ENCODE results near the gene AQP9.
"Not testable (repeated sequence)": the region's sequence is repeated elsewhere in the genome, so short reads cannot be mapped to it uniquely, and the experiment has no call there.

AQP9 gene

GRCh38 chr15:58201516-58201915 is 63.3 kb downstream of the AQP9 start:
- H3K4me3 ChIP-seq (ENCODE audit: low read length in 2 of 2): no peak overlapping the region
- H3K27ac ChIP-seq (ENCODE audit: low read depth in 2 of 2, low read length in 2 of 2): no peak overlapping the region
- no peaks in the 10 kb centered on the region for H3K36me3 ChIP-seq (ENCODE audit: control insufficient read depth in 2 of 2, insufficient read depth in 2 of 2, low read length in 2 of 2)
- H3K4me1 ChIP-seq (ENCODE audit: control insufficient read depth in 2 of 2, insufficient read depth in 2 of 2, low read length in 2 of 2): no peaks in the 10 kb centered on the region
- no peaks in the 10 kb centered on the region for H3K27me3 ChIP-seq (ENCODE audit: control insufficient read depth in 2 of 2, insufficient read depth in 2 of 2, low read length in 2 of 2)
- no peaks in the 10 kb centered on the region for H3K9me3 ChIP-seq (ENCODE audit: control insufficient read depth in 2 of 2, low read length in 2 of 2)
- H3K9ac ChIP-seq (ENCODE audit: low read depth in 1 of 2, low read length in 2 of 2): no peak overlapping the region

GRCh38 chr15:58203537-58203936 is 65.4 kb downstream of the AQP9 start:
- no peak overlapping the region for H3K4me3 ChIP-seq (ENCODE audit: low read length in 2 of 2)
- H3K9ac ChIP-seq (ENCODE audit: low read depth in 1 of 2, low read length in 2 of 2): no peak overlapping the region
- H3K27ac ChIP-seq (ENCODE audit: low read depth in 2 of 2, low read length in 2 of 2): no peak overlapping the region
- H3K4me1 ChIP-seq (ENCODE audit: control insufficient read depth in 2 of 2, insufficient read depth in 2 of 2, low read length in 2 of 2): no peaks in the 10 kb centered on the region
- no peaks in the 10 kb centered on the region for H3K9me3 ChIP-seq (ENCODE audit: control insufficient read depth in 2 of 2, low read length in 2 of 2)
- H3K27me3 ChIP-seq (ENCODE audit: control insufficient read depth in 2 of 2, insufficient read depth in 2 of 2, low read length in 2 of 2): no peaks in the 10 kb centered on the region
- H3K36me3 ChIP-seq (ENCODE audit: control insufficient read depth in 2 of 2, insufficient read depth in 2 of 2, low read length in 2 of 2): no peaks in the 10 kb centered on the region

DNA sequence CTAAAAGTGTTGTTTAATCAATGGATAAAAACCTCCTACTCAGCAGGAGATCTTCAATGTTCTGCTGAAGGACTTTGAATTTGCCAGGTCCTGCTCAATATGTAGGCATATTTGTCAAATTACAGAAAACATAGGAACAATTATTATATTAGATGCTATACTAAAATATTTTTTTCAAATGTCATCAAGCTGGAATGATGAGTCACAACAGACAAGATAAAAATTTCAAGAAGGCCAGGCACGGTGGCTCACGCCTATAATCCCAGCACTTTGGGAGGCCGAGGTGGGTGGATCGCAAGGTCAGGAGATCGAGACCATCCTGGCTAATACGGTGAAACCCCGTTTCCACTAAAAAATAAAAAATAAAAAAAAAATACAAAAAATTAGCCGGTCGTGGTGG is 68.0 kb downstream of the AQP9 start:
- Histone ChIP-seq H3K27me3 (ENCODE audit: control insufficient read depth in 2 of 2, insufficient read depth in 2 of 2, low read length in 2 of 2) (no peaks in the 10 kb centered on the region), H3K4me3 (ENCODE audit: low read length in 2 of 2) (no peak overlapping the region), H3K27ac (ENCODE audit: low read depth in 2 of 2, low read length in 2 of 2) (no peak overlapping the region), H3K9ac (ENCODE audit: low read depth in 1 of 2, low read length in 2 of 2) (no peak overlapping the region), H3K36me3 (ENCODE audit: control insufficient read depth in 2 of 2, insufficient read depth in 2 of 2, low read length in 2 of 2) (no peaks in the 10 kb centered on the region), H3K4me1 (ENCODE audit: control insufficient read depth in 2 of 2, insufficient read depth in 2 of 2, low read length in 2 of 2) (no peaks in the 10 kb centered on the region), H3K9me3 (ENCODE audit: control insufficient read depth in 2 of 2, low read length in 2 of 2) (no peaks in the 10 kb centered on the region)

- H3K4me1 ChIP-seq (ENCODE audit: control insufficient read depth in 2 of 2, insufficient read depth in 2 of 2, low read length in 2 of 2); H3K27ac ChIP-seq (ENCODE audit: low read depth in 2 of 2, low read length in 2 of 2): not testable (repeated sequence)
These were observed 70.0 kb downstream of the AQP9 start for GRCh38 chr15:58208217-58208616.

DNA sequence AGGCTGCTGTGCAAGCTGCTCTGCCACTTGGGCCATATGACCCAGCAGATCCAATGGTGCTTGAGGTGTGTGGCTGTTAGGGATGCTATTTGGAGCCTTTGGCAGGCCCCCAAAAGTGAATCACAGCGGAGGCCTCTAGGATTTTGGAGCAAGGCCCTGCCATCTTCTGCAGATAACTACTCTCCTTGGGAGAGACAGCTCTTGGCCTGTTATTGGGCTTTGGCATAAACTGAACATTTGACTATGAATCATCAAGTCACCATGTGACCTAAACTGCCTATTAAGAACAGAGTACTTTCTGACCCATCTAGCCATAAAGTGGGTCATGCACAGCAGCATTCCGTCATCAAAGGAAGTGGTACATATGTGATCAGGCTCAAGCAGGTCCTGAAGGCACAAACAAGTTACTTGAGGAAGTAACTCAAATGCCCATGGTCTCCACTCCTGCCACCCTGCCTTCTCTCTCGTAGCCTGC is 70.9 kb downstream of the AQP9 start:
- not testable (repeated sequence) for H3K27ac ChIP-seq (ENCODE audit: low read depth in 2 of 2, low read length in 2 of 2); H3K4me3 ChIP-seq (ENCODE audit: low read length in 2 of 2)

More at GRCh38 chr15:58208217-58208616, 70.0 kb downstream of the AQP9 start:
- H3K36me3 ChIP-seq (ENCODE audit: control insufficient read depth in 2 of 2, insufficient read depth in 2 of 2, low read length in 2 of 2); H3K9me3 ChIP-seq (ENCODE audit: control insufficient read depth in 2 of 2, low read length in 2 of 2); H3K4me3 ChIP-seq (ENCODE audit: low read length in 2 of 2); H3K9ac ChIP-seq (ENCODE audit: low read depth in 1 of 2, low read length in 2 of 2); H3K27me3 ChIP-seq (ENCODE audit: control insufficient read depth in 2 of 2, insufficient read depth in 2 of 2, low read length in 2 of 2): not testable (repeated sequence)

DNA sequence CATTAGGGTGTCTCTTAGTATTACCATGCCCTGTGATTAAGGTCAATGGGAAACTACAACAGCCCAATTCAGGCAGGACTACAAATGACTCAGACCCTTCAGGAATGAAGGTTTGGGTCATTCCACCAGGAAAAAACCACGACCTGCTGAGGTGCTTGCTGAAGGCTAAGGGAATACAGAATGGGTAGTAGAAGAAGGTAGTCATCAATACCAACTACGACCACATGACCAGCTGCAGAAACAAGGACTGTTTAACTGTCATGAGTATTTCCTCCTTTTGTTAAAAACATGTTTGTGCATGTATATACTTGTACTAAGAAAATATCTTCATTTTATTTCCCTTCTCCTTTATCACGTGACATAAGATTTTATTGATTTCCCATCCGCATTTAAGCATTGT is 71.8 kb downstream of the AQP9 start:
- not testable (repeated sequence) for H3K9ac ChIP-seq (ENCODE audit: low read depth in 1 of 2, low read length in 2 of 2); H3K27ac ChIP-seq (ENCODE audit: low read depth in 2 of 2, low read length in 2 of 2); H3K36me3 ChIP-seq (ENCODE audit: control insufficient read depth in 2 of 2, insufficient read depth in 2 of 2, low read length in 2 of 2); H3K4me3 ChIP-seq (ENCODE audit: low read length in 2 of 2); H3K9me3 ChIP-seq (ENCODE audit: control insufficient read depth in 2 of 2, low read length in 2 of 2); H3K4me1 ChIP-seq (ENCODE audit: control insufficient read depth in 2 of 2, insufficient read depth in 2 of 2, low read length in 2 of 2); H3K27me3 ChIP-seq (ENCODE audit: control insufficient read depth in 2 of 2, insufficient read depth in 2 of 2, low read length in 2 of 2)

More for the DNA sequence above, 70.9 kb downstream of the AQP9 start:
- not testable (repeated sequence) for H3K36me3 ChIP-seq (ENCODE audit: control insufficient read depth in 2 of 2, insufficient read depth in 2 of 2, low read length in 2 of 2); H3K9me3 ChIP-seq (ENCODE audit: control insufficient read depth in 2 of 2, low read length in 2 of 2); H3K27me3 ChIP-seq (ENCODE audit: control insufficient read depth in 2 of 2, insufficient read depth in 2 of 2, low read length in 2 of 2); H3K4me1 ChIP-seq (ENCODE audit: control insufficient read depth in 2 of 2, insufficient read depth in 2 of 2, low read length in 2 of 2); H3K9ac ChIP-seq (ENCODE audit: low read depth in 1 of 2, low read length in 2 of 2)

DNA sequence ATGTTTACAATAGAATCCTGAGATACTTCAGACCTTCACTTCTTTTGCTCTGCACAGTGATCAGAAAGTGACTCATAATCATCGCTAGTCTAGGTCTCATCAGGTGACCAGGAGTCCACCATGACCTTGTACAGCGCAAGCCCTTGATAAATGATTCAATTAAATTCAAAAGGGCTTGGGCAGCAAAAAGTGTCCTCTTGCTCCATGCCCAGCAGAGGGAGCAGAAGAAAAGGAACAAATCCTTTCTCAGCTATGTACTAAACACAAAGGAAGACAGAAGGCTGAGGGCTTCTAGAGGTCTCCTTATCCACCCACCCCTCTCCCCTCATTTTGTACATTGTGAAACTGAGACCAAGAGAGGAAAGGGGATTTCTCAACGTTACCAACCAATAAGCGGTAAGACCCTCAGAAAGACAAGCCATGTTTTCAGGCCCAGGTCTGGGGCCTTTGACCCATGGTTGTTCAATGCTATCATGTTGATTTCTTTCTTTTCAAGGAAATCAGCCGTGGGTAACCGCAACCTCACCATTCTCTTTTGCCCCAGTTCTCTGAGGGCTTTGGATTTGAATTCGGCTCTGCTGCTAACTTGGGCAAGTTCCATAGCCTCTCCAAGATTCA is 74.8 kb downstream of the AQP9 start:
- Histone ChIP-seq H3K9me3 (ENCODE audit: control insufficient read depth in 2 of 2, low read length in 2 of 2) (no peaks in the 10 kb centered on the region), H3K9ac (ENCODE audit: low read depth in 1 of 2, low read length in 2 of 2) (no peak overlapping the region), H3K36me3 (ENCODE audit: control insufficient read depth in 2 of 2, insufficient read depth in 2 of 2, low read length in 2 of 2) (no peaks in the 10 kb centered on the region), H3K27ac (ENCODE audit: low read depth in 2 of 2, low read length in 2 of 2) (no peak overlapping the region), H3K4me3 (ENCODE audit: low read length in 2 of 2) (no peak overlapping the region), H3K27me3 (ENCODE audit: control insufficient read depth in 2 of 2, insufficient read depth in 2 of 2, low read length in 2 of 2) (no peaks in the 10 kb centered on the region), H3K4me1 (ENCODE audit: control insufficient read depth in 2 of 2, insufficient read depth in 2 of 2, low read length in 2 of 2) (no peaks in the 10 kb centered on the region)

DNA sequence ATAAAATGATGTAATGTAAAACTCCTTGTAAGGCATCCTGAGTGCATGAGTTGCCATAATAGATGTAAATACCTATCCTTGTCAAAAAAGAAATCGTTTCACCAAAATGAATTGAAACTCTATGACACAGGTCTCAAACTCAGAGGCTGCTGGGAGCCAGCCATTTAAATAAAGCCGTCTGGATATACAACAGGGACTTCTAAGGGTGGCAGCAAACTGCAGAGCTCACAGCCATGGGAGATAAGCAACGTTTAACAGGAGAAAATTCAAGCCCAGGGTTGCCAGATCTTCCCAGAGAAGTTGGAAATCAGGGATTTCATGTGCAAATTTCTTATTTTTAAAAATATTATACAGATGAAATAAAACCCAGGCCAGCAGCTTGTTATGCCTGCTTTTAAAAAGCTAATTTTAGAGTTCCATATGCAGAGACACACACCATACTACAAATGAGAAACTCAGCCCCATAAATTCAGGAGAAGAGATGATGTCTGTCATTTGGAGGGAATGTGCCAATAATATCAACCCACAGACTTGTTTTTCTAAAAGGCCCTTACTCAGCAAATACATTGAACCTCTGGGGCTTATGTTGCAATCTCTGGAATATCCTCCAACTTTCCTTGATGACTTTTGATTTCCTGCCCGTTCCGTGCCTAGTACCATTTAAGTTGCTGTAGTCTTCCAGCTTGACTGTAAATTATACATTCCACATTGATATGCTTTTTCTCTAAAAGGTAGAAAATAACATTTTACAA is 75.6 kb downstream of the AQP9 start:
- no peaks in the 10 kb centered on the region for H3K4me1 ChIP-seq (ENCODE audit: control insufficient read depth in 2 of 2, insufficient read depth in 2 of 2, low read length in 2 of 2)

DNA sequence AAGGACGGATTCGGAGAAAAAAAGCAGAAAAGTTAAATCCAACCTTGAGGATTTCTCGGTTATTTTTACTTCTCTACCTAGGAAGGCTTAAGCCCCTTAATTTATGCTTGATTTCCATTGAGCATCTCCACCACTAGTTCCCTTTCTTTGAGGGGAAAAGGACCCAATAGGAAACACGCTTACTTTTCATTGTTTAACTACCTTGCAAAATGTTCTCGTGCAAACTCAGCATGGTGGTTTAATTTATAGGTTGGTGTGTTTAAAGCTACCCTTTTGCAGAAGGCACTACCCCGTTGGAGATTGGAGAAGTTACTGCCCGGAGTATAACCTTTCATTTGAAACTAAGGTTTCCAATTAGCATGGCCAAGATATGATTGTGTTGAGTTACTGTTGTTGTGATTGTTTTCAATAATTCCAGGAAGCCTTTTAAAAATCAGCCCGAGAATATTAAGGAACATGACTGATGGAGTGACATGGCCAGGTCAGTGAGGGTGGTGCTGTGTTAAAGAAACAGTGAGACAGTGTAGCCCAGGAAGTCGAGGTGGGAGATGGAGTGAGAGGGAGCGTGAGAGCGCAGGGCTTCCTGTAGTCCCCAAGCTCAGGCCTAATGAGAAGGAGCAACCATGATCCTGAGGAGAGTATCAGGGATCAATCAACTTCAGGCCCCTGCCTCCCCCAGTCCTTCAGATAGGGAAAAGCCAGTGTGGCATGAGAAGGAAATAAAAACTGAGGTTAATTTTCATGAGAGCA is 76.6 kb downstream of the AQP9 start:
- no peaks in the 10 kb centered on the region for H3K27me3 ChIP-seq (ENCODE audit: control insufficient read depth in 2 of 2, insufficient read depth in 2 of 2, low read length in 2 of 2)
- no peaks in the 10 kb centered on the region for H3K4me1 ChIP-seq (ENCODE audit: control insufficient read depth in 2 of 2, insufficient read depth in 2 of 2, low read length in 2 of 2)
- no peaks in the 10 kb centered on the region for H3K36me3 ChIP-seq (ENCODE audit: control insufficient read depth in 2 of 2, insufficient read depth in 2 of 2, low read length in 2 of 2)
- no peak overlapping the region for H3K9ac ChIP-seq (ENCODE audit: low read depth in 1 of 2, low read length in 2 of 2)
- H3K9me3 ChIP-seq (ENCODE audit: control insufficient read depth in 2 of 2, low read length in 2 of 2): no peaks in the 10 kb centered on the region
- no peak overlapping the region for H3K4me3 ChIP-seq (ENCODE audit: low read length in 2 of 2)
- H3K27ac ChIP-seq (ENCODE audit: low read depth in 2 of 2, low read length in 2 of 2): no peak overlapping the region

More for the DNA sequence above, 75.6 kb downstream of the AQP9 start:
- Histone ChIP-seq H3K4me3 (ENCODE audit: low read length in 2 of 2) (no peak overlapping the region), H3K27ac (ENCODE audit: low read depth in 2 of 2, low read length in 2 of 2) (no peak overlapping the region), H3K9ac (ENCODE audit: low read depth in 1 of 2, low read length in 2 of 2) (no peak overlapping the region), H3K9me3 (ENCODE audit: control insufficient read depth in 2 of 2, low read length in 2 of 2) (no peaks in the 10 kb centered on the region), H3K27me3 (ENCODE audit: control insufficient read depth in 2 of 2, insufficient read depth in 2 of 2, low read length in 2 of 2) (no peaks in the 10 kb centered on the region), H3K36me3 (ENCODE audit: control insufficient read depth in 2 of 2, insufficient read depth in 2 of 2, low read length in 2 of 2) (no peaks in the 10 kb centered on the region)

- Histone ChIP-seq H3K9me3 (ENCODE audit: control insufficient read depth in 2 of 2, low read length in 2 of 2) (no peaks in the 10 kb centered on the region), H3K36me3 (ENCODE audit: control insufficient read depth in 2 of 2, insufficient read depth in 2 of 2, low read length in 2 of 2) (no peaks in the 10 kb centered on the region), H3K4me1 (ENCODE audit: control insufficient read depth in 2 of 2, insufficient read depth in 2 of 2, low read length in 2 of 2) (no peaks in the 10 kb centered on the region), H3K27me3 (ENCODE audit: control insufficient read depth in 2 of 2, insufficient read depth in 2 of 2, low read length in 2 of 2) (no peaks in the 10 kb centered on the region), H3K27ac (ENCODE audit: low read depth in 2 of 2, low read length in 2 of 2) (no peak overlapping the region), H3K9ac (ENCODE audit: low read depth in 1 of 2, low read length in 2 of 2) (no peak overlapping the region), H3K4me3 (ENCODE audit: low read length in 2 of 2) (no peak overlapping the region)
These were observed 79.3 kb downstream of the AQP9 start for GRCh38 chr15:58217460-58217859.
